ENCODE measurements around the gene PPIL6. TPM values are rescaled to one million over a fixed set of nuclear protein-coding genes. Genes with fewer than 3 reads are reported as not detected.

PPIL6 gene
- polyA plus RNA-seq, 1 donor (not counting 4 experiments of a cell fraction or from before 2014, with no cell fraction given): 1.4 TPM

GRCh38 chr6:109420751-109421150, 19.7 kb downstream of the PPIL6 start:
- Histone ChIP-seq H3K36me3 (ENCODE audit: control insufficient read depth in 2 of 2, extremely low read depth in 1 of 2, insufficient read depth in 2 of 2, low read length in 2 of 2) (no peaks in the 10 kb centered on the region), H3K27ac (ENCODE audit: control insufficient read depth, insufficient read depth, low read length) (no peak overlapping the region), H4K20me1 (ENCODE audit: control insufficient read depth, extremely low read depth, insufficient read depth, low read length) (no peaks in the 10 kb centered on the region), H3K4me1 (ENCODE audit: control insufficient read depth, extremely low read depth, insufficient read depth, low read length) (peaks cover 19% of the 10 kb centered on the region), H3K9me3 (ENCODE audit: control insufficient read depth, low read depth, low read length) (no peaks in the 10 kb centered on the region), H3K9ac (ENCODE audit: control insufficient read depth, extremely low read depth, insufficient read depth, low read length) (no peak overlapping the region), H3K79me2 (ENCODE audit: control insufficient read depth, insufficient read depth, low read length) (no peaks in the 10 kb centered on the region), H2AFZ (ENCODE audit: control insufficient read depth, low read length) (no peak overlapping the region), H3K9me1 (ENCODE audit: control insufficient read depth, extremely low read depth, insufficient read depth, low read length) (no peaks in the 10 kb centered on the region), H3K4me2 (ENCODE audit: control insufficient read depth, extremely low read depth, insufficient read depth, low read depth, low read length) (no peak overlapping the region), H3K4me3 (ENCODE audit: control insufficient read depth in 2 of 3, extremely low read depth in 1 of 3, insufficient read depth in 2 of 3, low read depth in 1 of 3, low read length in 3 of 3) (no peak overlapping the region), H3K27me3 (ENCODE audit: control insufficient read depth, extremely low read depth, insufficient read depth, low read length) (no peaks in the 10 kb centered on the region)
- DNase-seq (ENCODE audit: low read depth, low spot score): no peak
- TF ChIP-seq CTCF (optimal IDR thresholded peaks at IDR 0.05 in 1 of 3, IDR thresholded peaks at IDR 0.05 in 1 of 3, conservative IDR thresholded peaks at IDR 0.05 in 1 of 3; ENCODE audit: extremely low read depth in 1 of 3, insufficient read depth in 2 of 3, low read length in 3 of 3) (no peak), EZH2 (IDR thresholded peaks at IDR 0.05; ENCODE audit: low read length) (no peak)
- FAIRE-seq: no peak
- dilution Hi-C loops (cut with MboI; ENCODE audit: extremely low pct_ligation_motif_present, low sequenced_read_pairs): no loop called here

- peaks cover 4% of the 10 kb centered on the region for H3K4me1 ChIP-seq (ENCODE audit: control insufficient read depth, extremely low read depth, insufficient read depth, low read length)
- no peaks in the 10 kb centered on the region for H4K20me1 ChIP-seq (ENCODE audit: control insufficient read depth, extremely low read depth, insufficient read depth, low read length)
- H3K4me2 ChIP-seq (ENCODE audit: control insufficient read depth, extremely low read depth, insufficient read depth, low read depth, low read length): no peak overlapping the region
- dilution Hi-C loops (cut with MboI; ENCODE audit: extremely low pct_ligation_motif_present, low sequenced_read_pairs): no loop called here
- H3K27me3 ChIP-seq (ENCODE audit: control insufficient read depth, extremely low read depth, insufficient read depth, low read length): no peaks in the 10 kb centered on the region
- H3K79me2 ChIP-seq (ENCODE audit: control insufficient read depth, insufficient read depth, low read length): no peaks in the 10 kb centered on the region
- no peaks in the 10 kb centered on the region for H3K9me1 ChIP-seq (ENCODE audit: control insufficient read depth, extremely low read depth, insufficient read depth, low read length)
- DNase-seq (ENCODE audit: low read depth, low spot score) (no peak), FAIRE-seq (no peak)
- no peak overlapping the region for H3K9ac ChIP-seq (ENCODE audit: control insufficient read depth, extremely low read depth, insufficient read depth, low read length)
- H3K27ac ChIP-seq (ENCODE audit: control insufficient read depth, insufficient read depth, low read length): no peak overlapping the region
- TF ChIP-seq EZH2 (IDR thresholded peaks at IDR 0.05; ENCODE audit: low read length) (no peak), CTCF (optimal IDR thresholded peaks at IDR 0.05 in 1 of 3, IDR thresholded peaks at IDR 0.05 in 1 of 3, conservative IDR thresholded peaks at IDR 0.05 in 1 of 3; ENCODE audit: extremely low read depth in 1 of 3, insufficient read depth in 2 of 3, low read length in 3 of 3) (no peak)
- H3K4me3 ChIP-seq (ENCODE audit: control insufficient read depth in 2 of 3, extremely low read depth in 1 of 3, insufficient read depth in 2 of 3, low read depth in 1 of 3, low read length in 3 of 3): no peak overlapping the region
- H3K9me3 ChIP-seq (ENCODE audit: control insufficient read depth, low read depth, low read length): no peaks in the 10 kb centered on the region
- H3K36me3 ChIP-seq (ENCODE audit: control insufficient read depth in 2 of 2, extremely low read depth in 1 of 2, insufficient read depth in 2 of 2, low read length in 2 of 2): no peaks in the 10 kb centered on the region
- no peak overlapping the region for H2AFZ ChIP-seq (ENCODE audit: control insufficient read depth, low read length)
Measured at GRCh38 chr6:109417646-109418045, 22.8 kb downstream of the PPIL6 start.
